Hematopoietic multipotent progenitor cell treated with erythropoietin and hydrocortisone succinate and interleukin-3 and kit ligand, for 15 days (in vitro differentiated cells): ENCODE measurements around the gene UFSP2.

Experiments
- DNase-seq: peaks from one replicate; pipeline ENCODE4 v3.0.0-alpha.2; 2015; ENCODE audit warnings: low spot score

UFSP2 gene

DNA sequence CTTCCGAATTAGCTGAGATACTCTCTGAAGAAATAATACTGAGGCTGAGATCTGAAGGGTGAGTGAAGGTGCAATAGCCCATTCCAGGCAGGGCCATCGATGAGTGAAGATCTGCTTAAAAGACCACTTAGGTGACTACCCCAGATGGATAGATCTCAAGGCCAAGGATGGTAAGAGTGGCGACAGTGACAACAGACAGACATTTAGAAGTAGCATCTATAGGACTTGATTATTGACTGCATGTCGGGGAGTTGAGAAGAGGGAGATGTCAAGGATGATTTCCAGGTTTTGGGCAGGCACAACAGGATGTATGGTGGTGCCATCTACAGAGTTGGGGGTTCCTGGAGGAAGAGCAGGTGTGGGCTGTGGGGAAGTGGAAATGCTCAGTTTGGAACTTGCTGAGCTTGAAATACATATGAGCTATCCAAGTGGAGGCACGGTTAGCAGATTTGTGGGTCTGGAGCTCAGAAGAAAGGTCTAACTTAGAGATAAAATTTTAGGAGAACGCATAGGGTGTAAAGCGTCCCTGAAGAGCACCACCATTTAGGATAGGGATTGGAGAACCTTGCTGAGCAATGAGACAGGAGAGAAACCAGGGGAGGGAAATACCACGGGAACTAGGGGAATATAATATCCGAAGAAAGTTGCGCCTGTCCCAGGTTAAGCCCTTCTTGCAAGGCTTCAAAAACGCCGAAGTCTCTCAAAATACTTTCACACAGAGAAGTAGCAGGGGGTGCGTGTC, 688 bp downstream of the UFSP2 start:
- peak; percentile 17 for DNase-seq

- no peak for DNase-seq
These were observed 4.2 kb downstream of the UFSP2 start for GRCh38 chr4:185421366-185422124.

GRCh38 chr4:185416955-185417354, 8.8 kb downstream of the UFSP2 start:
- DNase-seq = no peak

GRCh38 chr4:185412412-185412811, 13.4 kb downstream of the UFSP2 start:
- DNase-seq = no peak

- DNase-seq = no peak
These were observed 13.9 kb downstream of the UFSP2 start for GRCh38 chr4:185411849-185412248.

DNA sequence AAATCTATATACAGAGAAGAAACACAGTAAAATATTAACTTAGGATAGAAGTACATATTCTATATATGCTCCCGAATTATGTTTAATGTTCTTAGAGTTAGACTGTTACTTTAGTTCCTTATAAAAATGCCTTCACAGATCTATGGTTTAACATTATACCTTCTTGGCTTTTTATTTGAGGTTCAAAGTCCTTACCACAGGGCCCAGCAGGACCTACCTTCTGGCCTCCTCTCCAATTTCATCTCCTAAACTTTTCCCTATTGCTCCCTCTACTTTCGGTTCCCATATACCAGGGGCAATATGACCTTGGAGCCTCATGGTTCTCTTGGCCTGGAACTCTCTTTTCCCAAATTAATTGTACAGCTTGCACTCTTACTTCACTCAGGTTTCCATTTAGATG, 17.3 kb downstream of the UFSP2 start:
- no peak for DNase-seq

DNA sequence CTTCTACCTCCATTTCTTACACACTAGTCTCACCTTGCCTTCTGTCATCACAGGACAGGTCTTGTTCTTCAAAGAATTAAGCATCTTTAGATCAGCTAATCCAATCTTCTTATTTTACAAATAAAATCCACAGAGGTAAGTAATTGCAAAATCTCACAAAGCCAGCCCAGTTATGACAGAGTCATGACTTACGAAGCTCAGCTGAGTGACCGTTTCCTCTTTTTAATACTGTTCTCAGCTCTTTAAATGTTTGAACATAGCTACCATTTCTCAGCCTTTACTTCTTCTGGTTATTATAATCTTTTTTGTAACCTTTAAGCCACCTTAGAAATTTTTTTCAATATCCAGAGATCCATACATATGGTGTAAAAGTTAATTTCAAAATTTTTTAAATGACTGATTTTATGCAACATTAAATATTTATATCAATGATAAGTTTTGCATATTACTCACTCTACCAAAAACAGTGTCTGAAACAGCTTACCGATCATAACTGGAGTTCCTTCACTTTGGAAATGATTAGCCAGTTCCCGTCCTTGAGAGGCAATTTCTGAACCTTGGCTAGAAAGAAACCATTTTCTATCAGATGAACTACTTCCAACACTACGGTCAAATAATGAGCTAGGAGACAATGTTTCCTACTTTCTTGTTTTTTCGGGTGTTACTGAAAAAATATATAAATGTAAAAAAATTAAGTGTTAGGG, 20.3 kb downstream of the UFSP2 start:
- no peak for DNase-seq

DNA sequence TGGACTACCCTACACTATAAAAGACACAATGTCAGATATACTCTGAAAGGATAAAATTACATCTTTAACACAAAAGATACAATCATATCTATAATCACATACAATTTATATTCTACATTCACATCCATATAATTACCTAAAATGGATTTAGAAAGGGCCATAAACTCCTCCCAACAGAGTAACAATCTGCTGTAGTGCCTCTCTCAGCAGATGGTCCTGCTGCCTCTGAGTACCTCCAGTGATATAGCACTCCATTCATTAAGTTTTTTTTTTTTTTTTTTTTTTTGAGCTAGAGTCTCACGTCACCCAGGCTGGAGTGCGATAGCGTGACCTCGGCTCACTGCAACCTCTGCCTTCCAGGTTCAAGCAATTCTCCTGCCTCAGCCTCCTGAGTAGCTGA, 21.7 kb downstream of the UFSP2 start:
- no peak for DNase-seq

- DNase-seq = no peak
These were observed 26.3 kb downstream of the UFSP2 start for GRCh38 chr4:185399466-185399865.

DNA sequence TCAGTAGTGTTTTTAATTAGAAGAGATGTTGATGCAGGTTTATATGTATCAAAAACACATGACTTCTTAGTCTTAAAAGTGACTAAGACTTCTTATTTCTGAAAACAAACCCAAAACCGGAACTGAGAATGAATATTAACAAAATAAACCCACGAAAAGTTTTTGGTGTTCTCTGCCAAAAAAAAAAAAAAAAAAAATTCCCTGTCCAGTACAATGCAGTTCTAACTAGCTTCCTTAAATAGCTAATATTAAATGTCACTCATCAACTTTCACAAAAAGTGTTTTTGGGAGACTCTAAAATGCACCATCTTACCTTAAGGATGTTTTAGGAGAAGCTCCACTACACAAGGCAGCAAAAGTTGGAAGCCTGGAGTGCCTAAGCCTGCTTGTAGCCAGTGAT, 27.1 kb downstream of the UFSP2 start:
- no peak for DNase-seq

- no peak for DNase-seq
These were observed 28.9 kb downstream of the UFSP2 start, which contains the start of gene ANKRD37 for GRCh38 chr4:185396724-185397385. ANKRD37 (plus strand) TSS chr4:185396841; CDS start chr4:185396924, 83 bp downstream.

DNA sequence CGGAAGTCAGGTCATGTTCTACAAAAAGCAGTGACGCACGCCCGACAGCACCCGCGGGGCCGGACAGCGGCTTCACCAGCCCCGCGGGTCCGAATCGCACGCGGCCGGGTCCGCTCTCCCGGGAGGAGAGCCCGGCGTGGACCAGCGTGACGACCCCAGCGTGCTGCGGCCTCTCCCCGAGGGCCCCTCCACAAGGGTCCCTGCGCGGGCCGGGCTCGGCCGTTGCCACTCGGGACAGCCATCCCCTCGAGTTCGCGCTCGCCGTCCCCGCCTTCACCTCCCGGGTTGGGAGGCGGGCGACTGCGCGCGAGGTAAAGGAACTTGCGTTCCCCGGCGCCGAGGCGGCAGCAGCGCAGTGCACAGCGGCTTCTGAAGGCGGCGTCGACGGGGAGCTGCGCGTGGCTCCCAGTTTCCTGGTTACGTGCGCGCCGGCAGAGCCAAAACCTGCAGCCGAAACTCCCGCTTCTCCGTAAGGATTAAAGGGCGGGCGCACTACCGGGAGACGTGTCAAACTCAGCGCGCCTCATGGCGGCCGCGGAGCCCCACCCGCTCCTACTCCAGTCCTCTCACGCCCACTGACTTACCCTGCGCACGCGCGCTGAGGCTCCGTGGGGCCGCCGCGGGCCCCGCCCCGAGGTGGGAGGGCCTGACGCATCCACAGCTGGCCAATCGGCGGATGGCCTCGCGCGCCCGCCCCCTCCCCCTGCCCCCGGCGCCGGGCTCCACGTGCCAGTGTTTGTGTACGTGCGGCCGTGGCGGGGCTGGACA, 29.6 kb downstream of the UFSP2 start:
- DNase-seq = peak; percentile 97

GRCh38 chr4:185395238-185395955, 30.4 kb downstream of the UFSP2 start, which contains the start of gene LRP2BP:
LRP2BP (minus strand) TSS chr4:185395924; CDS start chr4:185378186, 17,738 bp downstream.
- peak; percentile 23 for DNase-seq

DNA sequence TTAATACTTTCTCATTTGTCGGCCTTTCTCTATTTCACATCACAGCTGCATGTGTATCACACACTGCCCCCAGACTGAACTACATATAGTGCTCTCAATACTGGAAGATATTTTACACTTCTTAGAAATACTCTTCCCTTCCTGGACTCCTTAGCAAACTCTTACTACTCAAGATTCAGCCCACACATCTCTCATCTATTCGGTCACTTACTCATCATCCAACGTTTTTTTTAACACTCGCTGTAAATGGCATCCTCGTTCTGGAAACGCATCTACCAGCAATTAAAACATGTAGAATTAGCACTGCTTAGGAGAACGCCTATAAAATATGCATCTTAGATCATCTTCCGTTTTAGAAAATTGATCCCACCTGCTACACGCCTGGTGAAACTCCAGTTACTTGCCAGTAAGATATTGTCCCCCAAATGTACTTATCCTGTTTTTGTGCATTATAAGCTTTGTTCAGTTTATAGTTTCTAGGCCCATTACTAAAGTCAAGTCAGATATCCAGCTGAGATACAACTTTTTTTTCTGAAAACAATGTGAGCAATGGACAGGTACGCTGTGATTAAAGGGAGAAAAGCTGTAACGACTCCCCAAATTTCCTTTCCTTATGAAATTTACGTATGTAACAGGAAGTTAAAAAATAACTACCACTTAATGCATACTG, 31.1 kb downstream of the UFSP2 start:
- DNase-seq = no peak

DNA sequence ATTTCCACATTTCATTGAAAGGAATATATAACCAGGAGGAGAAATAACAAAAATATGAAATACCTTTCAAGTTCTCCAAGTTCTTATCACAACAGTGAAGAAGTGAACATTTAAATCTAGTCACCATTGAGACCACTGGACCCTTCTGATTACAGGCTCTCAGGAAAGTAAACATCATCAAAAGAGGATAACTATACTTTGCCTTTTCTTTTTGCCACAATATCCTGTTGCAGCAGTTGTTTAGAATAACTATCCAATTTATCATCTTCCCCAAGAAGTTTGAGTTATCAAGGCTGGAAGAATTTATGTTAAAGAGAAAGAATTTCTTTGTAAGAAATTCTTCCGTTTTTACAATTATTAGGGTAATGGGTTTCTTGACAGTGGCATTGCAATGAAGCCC, 33.6 kb downstream of the UFSP2 start:
- DNase-seq = no peak

DNA sequence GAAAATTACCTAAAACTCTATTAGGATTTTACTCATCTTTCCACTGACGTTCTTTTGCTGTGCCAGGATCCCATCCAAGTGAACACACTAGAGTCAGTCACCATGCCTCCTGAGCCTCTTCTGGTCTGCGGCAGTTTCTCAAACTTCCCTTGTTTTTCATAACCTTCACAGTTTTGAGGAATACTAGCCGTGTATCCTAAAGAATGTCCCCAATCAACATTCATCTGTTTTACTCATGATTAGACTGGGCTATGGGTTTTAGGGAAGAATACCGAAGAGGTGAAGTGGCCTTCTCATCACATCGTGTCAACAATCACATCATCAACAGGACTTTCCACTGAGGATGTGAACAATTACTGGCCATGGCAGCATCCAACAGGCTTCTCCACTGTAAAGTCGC, 34.8 kb downstream of the UFSP2 start:
- DNase-seq = no peak

DNA sequence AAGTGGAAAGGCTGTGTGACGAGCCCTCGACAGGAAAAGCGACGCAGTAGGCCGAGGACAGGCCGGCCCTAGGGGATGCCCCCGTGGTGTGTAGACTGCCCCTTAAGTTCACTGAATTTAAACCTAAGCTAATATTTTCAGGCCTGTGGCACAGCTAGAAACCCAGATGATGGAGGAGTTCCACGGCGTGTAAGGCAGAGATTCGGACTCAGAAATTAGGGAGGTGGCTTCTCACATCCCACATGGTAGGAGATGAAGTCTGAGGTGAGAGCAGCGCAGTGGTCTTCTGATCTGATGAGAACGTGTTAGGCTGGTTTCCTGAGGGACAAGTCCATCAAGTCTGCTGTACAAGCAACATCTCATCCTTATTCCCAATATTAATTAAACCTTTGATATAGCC, 37.8 kb downstream of the UFSP2 start:
- DNase-seq = no peak

DNA sequence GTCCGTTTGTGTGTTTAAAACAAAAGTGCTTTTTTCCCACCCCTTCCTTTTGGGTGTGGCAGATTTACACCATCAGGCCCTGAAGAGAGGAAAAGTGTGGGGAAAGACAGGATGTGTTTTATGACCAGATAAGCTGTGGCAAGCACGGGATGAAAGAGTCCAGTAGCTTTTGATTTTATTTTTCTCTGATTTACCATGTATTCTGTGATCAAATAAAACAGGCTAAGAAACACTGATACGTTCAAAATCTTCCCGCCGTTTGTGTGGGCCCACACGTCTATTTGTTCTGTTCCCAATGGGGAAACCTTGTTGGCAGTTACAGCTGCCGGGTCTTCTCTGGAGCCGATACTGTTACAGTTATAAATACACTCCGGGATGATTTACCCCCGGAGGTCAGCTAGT, 40.8 kb downstream of the UFSP2 start:
- DNase-seq = no peak

DNA sequence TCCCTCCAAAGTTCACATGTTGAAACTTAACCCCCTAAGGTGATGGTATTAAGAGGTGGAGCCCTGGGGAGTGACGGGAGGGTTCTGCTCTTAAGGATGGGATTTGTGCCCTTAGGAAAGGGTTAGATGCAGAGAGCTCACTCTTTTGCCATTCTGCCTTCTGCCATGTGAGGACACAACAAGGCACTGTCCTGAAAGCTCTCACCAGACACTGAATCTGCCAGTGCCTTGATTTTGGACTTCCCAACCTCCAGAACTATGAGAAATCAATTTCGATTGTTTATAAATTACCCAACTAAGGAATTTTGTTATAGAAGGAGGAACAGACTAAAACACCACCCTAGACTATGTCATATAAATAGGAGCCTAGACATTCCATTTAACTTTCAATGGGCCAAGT, 41.7 kb downstream of the UFSP2 start:
- no peak for DNase-seq

- DNase-seq = no peak
These were observed 42.3 kb downstream of the UFSP2 start for GRCh38 chr4:185383451-185383850.
